HG03097 (cell line): ENCODE measurements around the gene UROS.

Experiments used
- ATAC-seq: cut with Tn5 transposase; IDR thresholded peaks from one replicate; pipeline ENCODE4 v1.9.1; 2021; ENCODE audit not compliant: unreplicated experiment, low FRiP score

Gene UROS

DNA sequence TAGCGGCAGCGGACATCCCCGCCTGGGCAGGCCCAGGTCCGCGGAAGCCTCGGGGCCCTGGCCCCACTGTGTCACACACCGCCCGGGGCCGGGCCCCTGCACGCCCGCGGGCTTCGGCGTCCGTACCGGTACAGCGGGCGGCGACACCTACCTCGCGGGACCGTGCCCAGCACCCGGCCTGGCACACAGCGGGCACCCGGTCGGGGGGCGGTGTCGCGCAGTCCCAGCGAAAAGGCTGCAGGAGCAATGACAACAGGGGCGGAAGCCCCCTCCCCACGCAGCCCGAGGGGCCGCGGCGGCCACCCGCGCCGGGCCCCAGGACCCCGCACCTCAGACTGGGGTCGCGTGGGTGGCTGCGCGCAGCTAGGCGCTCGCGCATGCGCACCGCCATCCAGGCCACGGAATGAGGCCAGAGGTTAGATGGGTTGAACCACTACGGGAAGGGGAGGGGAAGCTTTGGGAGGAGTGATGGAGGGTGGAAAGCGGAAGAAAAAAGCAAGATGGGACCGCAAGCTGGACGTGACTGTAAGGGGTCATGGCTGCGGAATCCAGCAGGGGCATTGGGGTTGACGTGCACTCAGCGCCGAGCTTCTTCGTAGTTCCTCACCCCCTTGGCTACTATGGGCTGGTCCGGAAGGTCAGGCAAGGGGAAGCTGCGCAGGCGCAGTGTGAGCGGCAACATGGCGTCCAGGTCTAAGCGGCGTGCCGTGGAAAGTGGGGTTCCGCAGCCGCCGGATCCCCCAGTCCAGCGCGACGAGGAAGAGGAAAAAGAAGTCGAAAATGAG is at the start of gene UROS, which contains the start of gene BCCIP:
Gene UROS (minus strand): TSS at position 381 of the 785 bp plus-strand sequence. CDS start 6,759 bp downstream, outside the sequence.
Gene BCCIP (plus strand): TSS at position 669 of the 785 bp plus-strand sequence. CDS start 12 bp downstream, at position 681.
- ATAC-seq: peak; percentile 70

DNA sequence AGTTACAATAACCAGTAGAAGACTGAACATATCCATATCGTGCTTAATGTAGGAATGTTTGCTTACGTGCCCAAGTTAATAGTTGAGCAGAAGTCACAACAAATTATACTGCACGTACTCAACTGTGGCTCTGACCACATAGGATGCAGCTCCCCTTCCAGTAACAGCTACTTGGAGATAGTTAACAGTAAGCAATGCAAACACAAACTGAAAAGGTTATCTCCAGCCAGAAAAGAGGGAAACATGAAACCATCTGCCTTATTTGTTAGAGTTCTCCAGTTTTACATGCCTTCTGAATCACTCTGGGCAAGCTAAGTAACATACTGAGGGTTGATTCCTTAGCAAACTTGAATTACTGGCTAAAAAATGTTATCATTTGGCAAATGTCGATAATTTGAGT is 48.3 kb upstream of the UROS start:
- no peak for ATAC-seq

DNA sequence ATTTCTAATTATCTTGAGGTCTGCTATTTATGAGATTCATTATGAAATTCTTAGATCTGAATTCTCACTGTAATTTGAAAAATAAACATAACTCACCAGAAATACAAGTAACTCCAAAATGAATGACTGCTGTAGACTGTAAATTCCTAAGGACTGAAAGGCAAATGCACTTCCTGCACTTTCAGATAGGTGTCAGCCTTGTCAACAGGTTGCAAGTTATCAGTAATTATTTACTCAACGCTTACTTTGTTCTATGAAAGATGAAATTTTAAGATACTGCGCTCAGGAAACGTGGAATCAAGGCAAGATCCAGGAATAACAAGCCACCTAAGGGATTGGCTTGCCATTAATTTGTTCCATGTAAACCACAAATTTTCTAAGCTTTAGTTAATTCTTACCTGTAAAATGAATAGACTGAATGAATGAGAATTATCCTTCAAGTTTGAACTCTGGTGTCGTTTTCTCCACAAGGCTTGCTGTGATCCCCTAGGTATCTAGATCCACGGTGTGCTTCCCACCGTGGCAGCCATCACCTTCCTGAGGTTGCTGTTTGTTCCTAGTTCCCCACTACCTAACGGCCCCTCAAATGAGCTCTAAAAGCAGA is 45.4 kb upstream of the UROS start:
- no peak for ATAC-seq

DNA sequence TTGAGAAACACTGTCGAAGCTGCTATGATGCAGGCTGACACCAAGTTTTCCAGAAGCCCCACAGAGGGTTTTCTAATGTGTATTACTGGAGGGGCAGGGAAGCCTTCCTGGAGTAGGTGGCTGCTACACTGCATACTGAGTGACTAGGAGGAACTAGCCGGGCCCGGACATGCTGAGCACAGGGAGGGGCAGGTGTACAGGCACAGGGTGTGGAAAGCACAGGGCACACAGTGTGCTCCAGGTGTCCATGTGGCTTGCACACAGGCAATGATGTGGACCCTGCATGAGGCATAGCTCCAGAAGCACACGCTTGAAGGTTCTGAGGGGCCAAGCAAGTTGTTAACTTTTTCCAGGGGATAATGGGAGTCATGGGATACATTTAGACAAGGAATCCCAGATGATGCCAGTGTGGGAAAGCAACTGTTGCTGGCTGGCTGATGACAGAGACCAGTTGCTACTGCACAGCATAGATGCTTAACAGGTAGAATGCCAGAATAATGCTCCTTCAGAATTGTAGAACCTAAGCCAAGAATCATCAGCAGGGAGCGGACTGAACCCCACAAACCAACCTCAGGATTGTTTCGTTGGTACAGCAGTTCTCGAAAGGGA is 43.5 kb upstream of the UROS start:
- ATAC-seq: no peak

DNA sequence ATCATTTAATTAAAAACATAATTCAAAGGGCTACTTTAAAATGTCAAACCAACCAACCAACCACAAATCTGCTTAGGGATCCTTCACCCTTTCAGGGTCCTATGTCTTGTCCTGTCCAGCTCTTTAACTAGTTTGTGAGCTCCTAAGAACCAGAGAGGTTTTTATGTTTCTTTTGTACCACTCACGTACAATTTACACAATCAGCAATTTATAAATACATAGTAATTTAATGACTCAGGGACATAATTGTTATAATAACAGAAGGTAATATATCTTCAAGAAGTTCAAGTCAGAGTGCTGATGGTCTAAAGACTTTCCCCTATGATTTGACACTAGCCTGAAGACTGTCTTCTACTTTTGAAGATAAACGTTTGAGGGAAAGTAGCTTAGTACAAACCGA is 42.1 kb upstream of the UROS start:
- no peak for ATAC-seq

DNA sequence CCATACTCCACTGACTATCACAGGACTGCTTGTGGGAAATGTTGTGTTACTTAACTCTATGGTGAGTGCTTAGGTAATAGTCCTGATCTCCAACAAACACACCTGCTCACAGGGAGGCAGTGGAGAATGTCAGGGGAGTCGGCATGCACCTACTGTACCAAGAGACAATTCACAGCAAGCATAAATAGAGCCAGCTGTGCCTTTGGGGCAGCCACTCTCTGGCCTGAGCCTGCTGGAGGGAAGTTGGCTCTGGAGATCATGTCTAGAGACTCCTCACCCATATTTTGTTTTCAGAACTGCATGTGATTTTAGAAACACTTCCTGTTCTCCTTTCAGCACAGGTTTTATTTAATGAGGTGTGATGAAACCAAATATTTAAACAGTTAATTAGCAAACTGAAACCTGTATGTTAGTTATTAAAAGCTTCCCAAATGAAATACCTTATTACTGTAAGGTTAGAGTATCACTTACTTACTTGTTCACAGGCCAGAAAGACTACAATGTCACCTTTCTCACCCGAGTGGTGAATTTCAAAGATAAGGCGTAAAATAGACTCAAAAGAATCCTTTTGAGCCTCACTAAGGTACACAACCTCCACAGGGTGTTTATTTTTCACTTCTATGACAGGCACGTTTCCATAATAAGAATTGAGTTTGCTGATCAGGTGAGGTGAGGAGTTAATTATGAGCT is 36.2 kb upstream of the UROS start:
- ATAC-seq: no peak

DNA sequence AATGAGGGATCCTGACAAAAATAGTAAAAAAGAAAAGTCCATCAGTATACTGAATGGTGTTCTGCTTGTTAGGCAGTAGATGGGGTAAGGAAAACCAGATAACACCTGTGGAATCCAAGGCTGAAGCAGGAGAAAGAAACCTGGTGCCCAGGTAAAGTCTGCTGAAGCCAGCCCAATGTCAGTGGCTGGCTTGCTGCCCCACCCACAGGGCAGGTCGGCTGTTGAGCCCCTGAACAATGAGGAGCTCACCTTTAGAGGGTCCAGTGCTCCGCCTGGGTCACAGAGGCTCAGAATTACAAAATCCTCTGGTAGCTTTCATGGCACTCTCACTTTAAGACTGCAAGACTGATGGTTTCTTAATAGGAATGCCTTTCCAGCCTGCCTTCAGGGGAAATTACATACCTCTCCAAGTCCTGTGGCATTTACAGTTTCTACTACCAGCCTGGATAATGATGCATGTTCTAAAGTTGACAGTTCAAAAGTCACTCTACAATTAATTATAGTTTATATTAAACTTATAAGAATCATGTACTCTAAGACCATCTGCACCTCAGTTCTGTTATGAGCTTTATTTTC is 34.2 kb upstream of the UROS start:
- ATAC-seq: no peak

DNA sequence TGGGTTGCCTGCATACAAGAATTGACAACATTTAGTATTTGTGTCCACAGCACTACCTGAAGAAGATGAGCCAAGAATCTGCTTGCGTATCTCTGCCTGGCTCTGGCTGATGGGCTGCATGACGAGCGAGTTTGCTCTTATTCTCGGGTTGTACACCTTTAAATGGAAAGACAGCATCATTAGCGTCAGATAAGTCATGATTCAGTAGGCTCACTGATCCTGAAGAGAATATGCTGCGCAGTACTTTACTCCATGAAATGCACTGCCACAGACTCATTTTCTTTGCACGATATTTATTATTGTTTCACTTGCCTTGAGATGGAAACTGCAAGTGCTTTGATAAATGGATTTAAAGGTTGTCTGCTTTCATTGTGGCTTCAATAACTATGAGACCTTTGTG is 29.4 kb upstream of the UROS start:
- ATAC-seq: no peak

DNA sequence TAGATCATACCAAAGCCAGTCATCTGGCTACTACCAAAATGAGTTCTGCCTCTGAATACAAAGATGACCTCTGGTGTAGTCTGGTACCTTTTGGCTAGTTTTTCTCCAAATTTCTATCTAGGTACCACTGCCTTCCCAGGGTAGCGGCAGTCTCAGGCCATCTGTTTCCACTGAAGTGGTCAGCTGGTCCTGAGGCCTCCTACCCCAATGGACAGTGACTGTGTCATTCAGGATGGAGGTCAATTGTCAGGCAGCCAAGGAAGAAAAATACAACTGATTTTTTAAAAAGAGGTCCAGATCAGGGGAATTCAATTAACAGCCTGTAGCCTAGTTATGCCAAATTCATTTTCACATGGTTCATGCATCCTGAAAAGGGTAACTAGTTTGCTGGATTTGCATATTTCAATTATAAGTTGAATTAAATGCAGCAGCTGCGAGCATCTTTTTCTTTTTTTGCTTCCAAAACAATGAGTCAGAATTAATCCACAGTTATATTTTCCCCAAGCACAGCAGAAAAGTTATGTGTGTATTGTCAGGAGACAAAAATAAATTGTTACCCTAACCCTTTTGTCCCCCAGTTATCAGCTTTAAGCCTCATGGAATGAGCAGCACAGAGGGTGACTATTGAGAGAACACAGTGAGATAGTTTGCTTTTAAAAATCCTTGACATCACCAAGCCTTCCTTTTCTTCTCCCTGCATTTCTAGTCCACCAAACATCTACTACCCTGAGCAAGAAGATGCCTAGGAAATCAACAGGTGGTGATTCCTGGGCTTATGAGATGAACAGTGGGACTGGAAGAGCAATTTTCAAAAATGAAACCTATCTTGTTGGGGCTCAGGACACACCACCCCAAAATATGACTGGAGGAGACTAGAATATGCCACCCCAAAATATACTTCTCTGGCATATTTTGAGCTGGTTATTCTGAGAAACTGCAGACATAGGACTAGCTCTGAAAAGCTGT is 28.0 kb upstream of the UROS start:
- no peak for ATAC-seq

DNA sequence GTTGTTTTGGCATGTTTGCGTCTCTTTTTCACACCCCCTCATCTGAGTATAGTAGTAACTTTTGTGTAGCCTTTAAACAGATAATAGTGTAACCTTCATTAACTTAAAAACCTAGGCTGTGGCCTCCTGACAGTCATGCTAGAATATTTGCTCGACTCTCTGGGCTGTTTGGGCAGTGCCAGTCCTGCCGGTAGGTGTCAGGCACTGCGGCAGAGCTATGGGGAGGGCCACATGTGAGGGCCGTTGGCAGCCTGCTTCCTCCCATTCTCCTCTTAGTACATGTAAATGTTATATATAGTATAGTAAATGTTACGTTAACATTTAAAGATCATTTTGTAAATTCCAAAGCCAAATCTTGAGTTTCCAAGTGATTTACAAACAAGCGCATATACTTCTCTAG is 26.4 kb upstream of the UROS start:
- no peak for ATAC-seq

DNA sequence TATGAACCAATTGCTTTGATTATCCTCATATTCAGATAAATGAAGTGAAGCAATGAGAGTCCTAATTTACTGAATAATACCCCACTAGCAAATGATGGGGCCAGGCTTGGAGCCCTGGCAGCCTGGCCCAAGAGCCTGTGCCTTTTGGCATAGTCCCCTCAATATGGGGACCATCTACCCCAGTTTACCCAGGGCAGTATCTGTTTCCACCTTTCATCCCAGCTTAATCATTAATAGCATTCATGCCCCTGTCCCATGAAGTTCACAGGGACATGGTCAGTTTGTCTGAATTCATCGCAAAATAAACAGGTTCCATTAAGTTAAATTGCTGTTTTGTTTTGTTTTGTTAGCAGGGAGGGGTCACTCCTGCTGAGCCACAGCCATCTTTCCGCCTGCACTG is 25.8 kb upstream of the UROS start:
- no peak for ATAC-seq

DNA sequence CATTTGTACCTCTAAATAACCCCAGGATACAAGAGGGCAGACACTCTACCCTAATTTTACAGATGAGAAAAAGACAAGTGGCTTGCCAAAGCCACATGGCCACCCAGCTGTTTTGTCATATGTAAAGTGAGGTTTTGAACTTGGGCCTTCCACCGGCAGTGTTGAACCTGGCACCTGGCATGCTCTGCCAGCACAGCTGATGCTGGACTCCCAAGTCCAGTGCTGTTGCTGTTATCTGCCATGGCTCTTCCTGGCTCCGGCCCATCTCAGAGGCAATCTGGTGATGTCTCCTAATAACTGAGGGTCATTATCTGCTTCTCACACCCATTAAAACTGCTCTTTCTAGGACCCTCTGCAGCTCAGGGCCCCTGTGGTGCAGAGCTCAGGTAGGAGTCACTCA is 25.3 kb upstream of the UROS start:
- no peak for ATAC-seq

DNA sequence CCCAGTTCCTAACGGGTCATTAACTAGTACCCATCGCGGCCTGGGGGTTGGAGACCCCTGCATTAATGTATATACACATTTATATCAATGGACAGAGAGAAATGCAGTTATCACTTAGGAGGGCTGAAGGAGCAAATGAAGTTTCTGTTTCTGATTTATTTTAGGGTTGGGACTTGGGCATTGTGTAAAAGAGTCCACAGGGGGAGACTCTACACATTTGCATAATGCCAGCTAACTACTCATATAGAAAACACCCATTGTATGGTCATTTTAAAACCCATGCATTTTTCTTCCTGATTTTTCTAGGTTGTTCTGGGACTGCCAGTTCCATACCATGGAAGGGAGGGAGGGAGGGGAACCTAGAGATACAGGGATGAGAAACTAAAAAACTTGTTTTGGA is 23.8 kb upstream of the UROS start:
- no peak for ATAC-seq

DNA sequence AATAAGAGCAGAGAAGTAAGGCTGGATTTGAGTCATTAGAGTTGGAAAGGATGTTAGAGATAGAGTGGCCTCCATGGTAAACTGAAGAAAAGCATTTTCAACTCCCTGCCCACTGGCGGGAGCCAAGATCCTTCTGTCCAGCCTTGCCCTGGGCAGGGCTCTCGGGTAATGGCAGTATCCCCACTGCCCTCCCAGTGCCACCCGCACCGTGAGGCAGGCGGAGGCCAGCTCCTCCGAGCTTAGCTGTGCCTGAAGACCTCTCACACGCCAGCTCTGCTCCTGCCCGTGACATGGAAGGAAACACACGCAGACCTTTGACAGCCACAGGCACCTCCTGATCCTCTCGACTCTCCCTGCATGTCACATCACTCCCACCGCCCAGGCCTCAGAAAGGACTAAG is 22.6 kb upstream of the UROS start:
- ATAC-seq: no peak

DNA sequence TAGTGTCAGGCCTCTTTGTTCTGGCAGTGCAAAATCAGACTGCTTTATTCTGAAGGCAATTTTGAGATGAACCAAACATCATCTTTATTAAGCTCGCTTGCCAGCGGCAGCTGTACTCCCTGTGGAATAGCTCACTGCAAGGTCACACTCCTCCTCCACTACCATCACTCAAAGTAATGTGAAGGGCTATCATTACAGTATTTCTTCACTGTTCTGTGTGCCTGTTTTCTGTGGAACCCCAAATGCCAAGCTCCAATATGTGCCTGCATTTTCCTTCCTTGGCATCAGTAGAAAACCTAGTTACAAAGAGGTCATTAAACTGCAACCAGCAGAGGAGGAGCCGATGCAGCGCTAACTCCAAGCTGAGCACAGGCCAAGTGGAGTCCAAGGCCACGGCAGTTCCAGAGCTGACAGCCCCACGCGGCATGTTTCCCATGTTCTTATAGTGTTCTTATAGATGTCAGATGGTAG is 21.7 kb upstream of the UROS start:
- ATAC-seq: no peak

DNA sequence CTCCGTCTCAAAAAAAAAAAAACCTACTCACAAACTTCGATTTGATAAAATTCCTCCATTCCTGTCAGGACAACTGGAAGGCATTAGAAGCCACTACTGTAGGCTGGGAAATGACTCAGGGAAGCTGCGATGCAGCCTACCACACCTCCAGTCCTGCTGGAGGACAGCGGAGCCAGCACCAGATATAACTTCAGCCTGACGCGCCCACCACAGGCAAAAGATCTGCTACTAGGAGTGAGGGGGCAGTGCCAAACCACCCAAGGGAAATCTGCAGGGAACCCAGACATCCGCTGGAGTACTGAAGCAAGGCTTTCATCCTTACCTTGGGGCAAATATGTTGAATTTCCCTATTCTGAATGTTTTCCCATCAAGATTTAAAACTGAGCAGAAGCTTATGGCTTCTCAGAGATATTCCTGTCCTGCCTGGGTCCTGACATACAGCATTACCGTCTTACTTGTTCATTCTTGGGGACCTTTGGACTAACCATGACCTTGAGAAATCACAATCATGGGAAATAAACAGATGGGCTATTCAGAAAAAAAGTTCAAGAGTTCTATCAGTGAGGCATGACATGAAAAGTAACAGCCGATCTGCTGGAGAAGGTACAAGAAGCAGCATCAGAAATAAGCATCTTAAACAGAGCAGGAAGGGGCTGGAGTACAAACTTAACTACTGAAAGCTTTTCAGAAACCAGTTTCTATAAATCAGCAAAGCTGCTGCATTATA is 20.7 kb upstream of the UROS start:
- ATAC-seq: no peak

DNA sequence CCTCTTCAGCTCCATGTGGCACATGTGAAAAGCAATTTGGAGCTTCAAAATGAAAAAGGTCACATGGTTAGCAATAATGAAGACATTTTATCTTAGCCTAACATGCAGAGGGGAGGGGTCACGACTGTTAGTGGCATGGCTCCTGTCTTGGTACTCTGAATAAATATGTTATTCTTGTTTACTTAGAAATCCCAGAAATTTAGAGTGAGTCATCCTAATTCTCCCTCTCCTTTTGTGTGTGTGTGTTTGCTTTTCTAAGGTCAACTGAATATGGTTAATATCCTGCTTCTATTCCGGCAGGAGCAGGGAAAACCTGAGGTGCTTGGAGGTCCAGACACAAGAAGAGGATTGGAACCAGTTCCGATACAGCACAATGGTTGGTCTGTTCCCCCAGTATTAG is 17.9 kb upstream of the UROS start:
- no peak for ATAC-seq

DNA sequence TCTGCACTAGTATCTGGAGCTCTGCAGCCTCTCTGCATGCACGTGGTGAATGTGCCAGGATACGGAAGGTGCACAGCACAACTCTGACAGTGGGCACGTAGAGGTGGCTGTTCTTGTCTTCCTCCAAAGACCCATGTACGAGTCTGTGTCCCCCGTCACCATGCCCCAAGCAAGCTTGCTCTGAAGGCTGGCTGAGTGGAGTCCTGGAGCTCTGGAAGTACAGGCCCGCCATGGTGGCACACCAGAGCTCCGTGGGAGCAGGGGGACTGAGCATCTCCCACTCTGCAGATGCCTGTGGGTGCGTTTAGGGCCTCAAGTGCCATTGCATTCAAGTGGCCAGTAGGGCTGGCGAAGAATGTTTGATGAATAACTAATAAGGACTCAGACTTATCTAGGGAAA is 17.3 kb upstream of the UROS start:
- no peak for ATAC-seq
